OCI-LY3 (cell line): ENCODE measurements around the gene CTNNA1.

ENCODE experiments used
- H2AFZ ChIP-seq: fragments of 200-600, 300-600 bp; shearing (Covaris generic); 2 replicates; pipeline ENCODE4 v1.6.0; 2014; ENCODE audit warnings: antibody characterized with exemption, low read depth, low read length
- H3K27ac ChIP-seq: fragments of 200-600, 300-600 bp; sonication (generic); 2 replicates; pipeline ENCODE4 v1.5.1; 2014; ENCODE audit warnings: mild to moderate bottlenecking, low read length, moderate library complexity, mixed read lengths
- H3K27me3 ChIP-seq: fragments of 200-600, 300-600 bp; sonication (generic); 2 replicates; pipeline ENCODE4 v1.6.1; 2014; ENCODE audit warnings: low read depth, low read length, mixed read lengths
- H3K36me3 ChIP-seq: fragments of 200-600, 300-600 bp; sonication (generic); replicated peaks from 2 replicates; pipeline ENCODE3; 2014; ENCODE audit warnings: low read depth, low read length, mixed read lengths
- H3K4me1 ChIP-seq: fragments of 300-600, 200-600 bp; sonication (generic); 2 replicates; pipeline ENCODE4 v1.6.1; 2014; ENCODE audit warnings: low read length, mixed read lengths
- H3K4me2 ChIP-seq: fragments of 200-600, 300-600 bp; sonication (generic); 2 replicates; pipeline ENCODE4 v1.6.1; 2014; ENCODE audit warnings: low read length, mixed read lengths
- H3K4me3 ChIP-seq: fragments of 300-600, 200-600 bp; sonication (generic); 2 replicates; pipeline ENCODE4 v1.5.1; 2014; ENCODE audit warnings: antibody characterized with exemption, mild to moderate bottlenecking, low read length, moderate library complexity
- H3K79me2 ChIP-seq: fragments of 300-600, 200-600 bp; shearing (Covaris generic); 2 replicates; pipeline ENCODE4 v1.6.1; 2014; ENCODE audit warnings: mild to moderate bottlenecking, low read length, mixed read lengths
- H3K9ac ChIP-seq: fragments of 300-600, 200-600 bp; shearing (Covaris generic); 2 replicates; pipeline ENCODE4 v1.6.0; 2014; ENCODE audit warnings: mild to moderate bottlenecking, low read length, moderate library complexity
- H3K9me3 ChIP-seq: fragments of 200-600, 300-600 bp; shearing (Covaris generic); 2 replicates; pipeline ENCODE4 v1.6.1; 2014; ENCODE audit warnings: low read length, mixed read lengths; ENCODE audit not compliant: insufficient read depth
- H4K20me1 ChIP-seq: fragments of 200-600, 300-600 bp; sonication (generic); 2 replicates; pipeline ENCODE4 v1.6.1; 2016; ENCODE audit warnings: low read length, mixed read lengths; ENCODE audit not compliant: insufficient read depth
- CTCF ChIP-seq: fragments of 200-600, 300-600 bp; sonication (generic); IDR thresholded peaks from 2 replicates; pipeline ENCODE4 v1.5.1; 2014; ENCODE audit warnings: antibody characterized with exemption, low read length, low read depth
- EZH2phosphoT487 ChIP-seq: fragments of 200-600 bp; shearing (Covaris generic); IDR thresholded peaks from 2 replicates; pipeline ENCODE4 v1.6.1; 2018; ENCODE audit warnings: antibody characterized with exemption, mixed run types, low read depth

CTNNA1 gene

GRCh38 chr5:138872841-138873465, 119.7 kb downstream of the CTNNA1 start:
- H3K79me2 ChIP-seq: no peaks in the 10 kb centered on the region
- H4K20me1 ChIP-seq: no peaks in the 10 kb centered on the region
- H3K27me3 ChIP-seq: no peaks in the 10 kb centered on the region
- TF ChIP-seq CTCF (no peak), EZH2phosphoT487 (no peak)
- no peak overlapping the region for H3K9ac ChIP-seq
- H3K4me1 ChIP-seq: no peaks in the 10 kb centered on the region
- no peak overlapping the region for H3K27ac ChIP-seq
- no peaks in the 10 kb centered on the region for H3K9me3 ChIP-seq
- H3K36me3 ChIP-seq: no peaks in the 10 kb centered on the region
- H3K4me3 ChIP-seq: no peak overlapping the region
- H2AFZ ChIP-seq: no peak overlapping the region
- H3K4me2 ChIP-seq: no peak overlapping the region

- H3K9ac ChIP-seq: no peak overlapping the region
- H3K9me3 ChIP-seq: no peaks in the 10 kb centered on the region
- H3K4me2 ChIP-seq: no peak overlapping the region
- no peaks in the 10 kb centered on the region for H3K27me3 ChIP-seq
- no peak overlapping the region for H3K4me3 ChIP-seq
- no peak overlapping the region for H3K27ac ChIP-seq
- H2AFZ ChIP-seq: no peak overlapping the region
- no peaks in the 10 kb centered on the region for H3K79me2 ChIP-seq
- no peak for TF ChIP-seq EZH2phosphoT487
- no peak for TF ChIP-seq CTCF
- H4K20me1 ChIP-seq: no peaks in the 10 kb centered on the region
- H3K36me3 ChIP-seq: no peaks in the 10 kb centered on the region
- H3K4me1 ChIP-seq: no peaks in the 10 kb centered on the region
These were observed 120.4 kb downstream of the CTNNA1 start for GRCh38 chr5:138873466-138874221.

GRCh38 chr5:138874241-138874640, 121.0 kb downstream of the CTNNA1 start:
- Histone ChIP-seq H2AFZ (no peak overlapping the region), H3K79me2 (no peaks in the 10 kb centered on the region), H3K27me3 (no peaks in the 10 kb centered on the region), H3K4me3 (no peak overlapping the region), H4K20me1 (no peaks in the 10 kb centered on the region), H3K27ac (no peak overlapping the region), H3K9me3 (no peaks in the 10 kb centered on the region), H3K4me1 (no peaks in the 10 kb centered on the region), H3K36me3 (no peaks in the 10 kb centered on the region), H3K4me2 (no peak overlapping the region), H3K9ac (no peak overlapping the region)
- TF ChIP-seq EZH2phosphoT487 (no peak), CTCF (no peak)

- Histone ChIP-seq H4K20me1 (no peaks in the 10 kb centered on the region), H3K4me1 (no peaks in the 10 kb centered on the region), H3K36me3 (no peaks in the 10 kb centered on the region), H3K79me2 (no peaks in the 10 kb centered on the region), H3K9ac (no peak within 1 kb of the TSS), H3K4me2 (no peak within 1 kb of the TSS), H3K4me3 (no peak within 1 kb of the TSS), H3K27me3 (no peaks in the 10 kb centered on the region), H3K9me3 (no peaks in the 10 kb centered on the region), H2AFZ (no peak within 1 kb of the TSS), H3K27ac (no peak within 1 kb of the TSS)
- TF ChIP-seq EZH2phosphoT487 (no peak), CTCF (no peak)
These were observed 121.7 kb downstream of the CTNNA1 start, which contains the start of gene LRRTM2 for GRCh38 chr5:138874771-138875551. TSS of gene LRRTM2 (minus strand) at chr5:138875335. CDS start at chr5:138874911, 424 bp downstream.
